IMR-90 (cell line): ENCODE measurements around the gene ACY1. TPM values are rescaled to one million over a fixed set of nuclear protein-coding genes. Genes with fewer than 3 reads are reported as not detected.

ENCODE experiments used
- ATAC-seq: fragments of 200-7000 bp; cut with Tn5 transposase; 2 replicates; pipeline ENCODE4 v1.9.1; 2020; ENCODE audit warnings: low read depth, mild to moderate bottlenecking, moderate library complexity
- BruUV-seq: library from RNA; stranded (reverse); fragments of 400-500 nt; replicated peaks from 2 replicates; lab custom pipeline; 2021; lab: Mats Ljungman, UMichigan
- CTCF ChIA-PET: fragments of 300-600 bp; formaldehyde crosslinking; extraction: SDS; loops from one replicate; lab custom pipeline; 2021; ENCODE audit warnings: antibody characterized with exemption; lab: Yijun Ruan, JAX
- POLR2A ChIA-PET: fragments of 300-600 bp; sonication (Branson Sonifier 250); formaldehyde crosslinking; loops from one replicate; lab custom pipeline; 2022; ENCODE audit warnings: antibody characterized with exemption; ENCODE audit not compliant: unreplicated experiment; lab: Charles Lee
- DNase-seq: peaks from one replicate; pipeline ENCODE4 v3.0.0; 2013
- H2AFZ ChIP-seq: replicated peaks from 2 replicates; pipeline ENCODE3; 2013; ENCODE audit warnings: low read length, mild to moderate bottlenecking; ENCODE audit not compliant: poor library complexity
- H2AK5ac ChIP-seq: 2 replicates; pipeline ENCODE4 v1.6.1; 2013; ENCODE audit warnings: low read depth, low read length, inconsistent platforms
- H2AK9ac ChIP-seq: replicated peaks from 2 replicates; pipeline ENCODE3; 2013; ENCODE audit warnings: mild to moderate bottlenecking, low read depth, low read length, moderate library complexity; ENCODE audit not compliant: poor library complexity
- H2BK120ac ChIP-seq: 2 replicates; pipeline ENCODE4 v1.6.1; 2013; ENCODE audit warnings: low read depth, low read length, inconsistent platforms
- H2BK15ac ChIP-seq: 3 replicates; pipeline ENCODE4 v1.6.1; 2013; ENCODE audit warnings: low read depth, low read length, inconsistent platforms
- H2BK20ac ChIP-seq: 2 replicates; pipeline ENCODE4 v1.6.1; 2013; ENCODE audit warnings: low read depth, mild to moderate bottlenecking, inconsistent platforms, low read length, moderate library complexity
- H2BK5ac ChIP-seq: 2 replicates; pipeline ENCODE4 v1.6.1; 2013; ENCODE audit warnings: mild to moderate bottlenecking, low read depth, low read length, inconsistent platforms; ENCODE audit not compliant: poor library complexity, severe bottlenecking
- H3K14ac ChIP-seq: replicated peaks from 2 replicates; pipeline ENCODE4 v1.6.1; 2013; ENCODE audit warnings: low read depth, low read length, inconsistent platforms
- H3K18ac ChIP-seq: 2 replicates; pipeline ENCODE4 v1.6.1; 2013; ENCODE audit warnings: low read depth, low read length, control low read depth
- H3K23ac ChIP-seq: 2 replicates; pipeline ENCODE4 v1.6.1; 2013; ENCODE audit warnings: low read depth, low read length, inconsistent platforms
- H3K27ac ChIP-seq: 2 replicates; pipeline ENCODE4 v1.5.1; 2013; ENCODE audit warnings: mild to moderate bottlenecking, control low read depth, low read length; ENCODE audit not compliant: insufficient read depth
- H3K27me3 ChIP-seq: 2 replicates; pipeline ENCODE4 v1.6.1; 2013; ENCODE audit warnings: low read length; ENCODE audit not compliant: control insufficient read depth, insufficient read depth
- H3K36me3 ChIP-seq: 2 replicates; pipeline ENCODE4 v1.6.1; 2013; ENCODE audit warnings: low read length, mixed read lengths; ENCODE audit not compliant: control insufficient read depth, insufficient read depth
- H3K4ac ChIP-seq: 2 replicates; pipeline ENCODE4 v1.6.1; 2013; ENCODE audit warnings: low read depth, low read length, inconsistent platforms
- H3K4me1 ChIP-seq: 2 replicates; pipeline ENCODE4 v1.6.1; 2013; ENCODE audit warnings: low read length, mixed read lengths; ENCODE audit not compliant: control insufficient read depth, insufficient read depth
- H3K4me2 ChIP-seq: 2 replicates; pipeline ENCODE4 v1.6.1; 2013; ENCODE audit warnings: low read depth, mild to moderate bottlenecking, control low read depth, low read length, moderate library complexity
- H3K4me3 ChIP-seq: 2 replicates; pipeline ENCODE4 v1.5.1; 2013; ENCODE audit warnings: low read depth, mild to moderate bottlenecking, control low read depth, low read length, moderate library complexity; ENCODE audit not compliant: insufficient read depth
- H3K56ac ChIP-seq: 2 replicates; pipeline ENCODE4 v1.6.1; 2013; ENCODE audit warnings: low read length, inconsistent platforms; ENCODE audit not compliant: insufficient read depth; ENCODE audit errors: extremely low read depth
- H3K79me1 ChIP-seq, 2 experiments: 2 replicates each; pipeline ENCODE4 v1.6.1; 2013; ENCODE audit warnings: low read length in 2 of 2, inconsistent platforms in 1 of 2, low read depth in 1 of 2
- H3K9ac ChIP-seq: 2 replicates; pipeline ENCODE4 v1.6.1; 2013; ENCODE audit warnings: low read depth, low read length, control low read depth
- H3K9me1 ChIP-seq: 2 replicates; pipeline ENCODE4 v1.6.1; 2013; ENCODE audit warnings: low read length, inconsistent platforms; ENCODE audit not compliant: insufficient read depth
- H3K9me3 ChIP-seq: 2 replicates; pipeline ENCODE4 v1.6.1; 2013; ENCODE audit warnings: low read length; ENCODE audit not compliant: control insufficient read depth, insufficient read depth
- H4K20me1 ChIP-seq: 2 replicates; pipeline ENCODE4 v1.6.1; 2013; ENCODE audit warnings: low read length, inconsistent platforms; ENCODE audit not compliant: insufficient read depth
- H4K5ac ChIP-seq: 2 replicates; pipeline ENCODE4 v1.6.1; 2013; ENCODE audit warnings: mild to moderate bottlenecking, low read depth, low read length, control low read depth
- H4K8ac ChIP-seq, 2 experiments: 2 replicates each; pipeline ENCODE4 v1.6.1; 2013; ENCODE audit warnings: low read depth in 2 of 2, low read length in 2 of 2, control low read depth in 1 of 2, inconsistent platforms in 1 of 2
- H4K91ac ChIP-seq: 2 replicates; pipeline ENCODE4 v1.6.1; 2013; ENCODE audit warnings: low read depth, low read length, inconsistent platforms; ENCODE audit not compliant: insufficient read depth
- BHLHE40 ChIP-seq: fragments of 150-350 bp; IDR thresholded peaks from 2 replicates; pipeline ENCODE4 v1.6.1; 2016; ENCODE audit warnings: mild to moderate bottlenecking, low read depth, low read length
- CEBPB ChIP-seq: IDR thresholded peaks from 2 replicates; pipeline ENCODE4 v1.6.1; 2012; ENCODE audit warnings: low read depth, low read length, improper control_type of control experiment
- CHD1 ChIP-seq: IDR thresholded peaks from 2 replicates; pipeline ENCODE4 v1.6.1; 2012; ENCODE audit warnings: low read depth, low read length, improper control_type of control experiment
- CTCF ChIP-seq: conservative IDR thresholded peaks from 2 replicates; pipeline ENCODE4 v1.5.1; 2012; ENCODE audit warnings: mild to moderate bottlenecking, low read depth, low read length, improper control_type of control experiment
- FOS ChIP-seq: fragments of 150-350 bp; IDR thresholded peaks from 2 replicates; pipeline ENCODE4 v1.6.1; 2016; ENCODE audit warnings: low read depth, low read length
- MAFK ChIP-seq: IDR thresholded peaks from 2 replicates; pipeline ENCODE4 v1.6.1; 2012; ENCODE audit warnings: low read depth, low read length, improper control_type of control experiment
- MAZ ChIP-seq: IDR thresholded peaks from 2 replicates; pipeline ENCODE4 v1.6.1; 2012; ENCODE audit warnings: low read depth, mild to moderate bottlenecking, low read length, improper control_type of control experiment, moderate library complexity, borderline replicate concordance
- MXI1 ChIP-seq: IDR thresholded peaks from 2 replicates; pipeline ENCODE4 v1.6.1; 2012; ENCODE audit warnings: low read depth, mild to moderate bottlenecking, low read length, moderate library complexity, borderline replicate concordance
- POLR2A ChIP-seq: IDR thresholded peaks from 2 replicates; pipeline ENCODE4 v1.6.1; 2012; ENCODE audit warnings: mild to moderate bottlenecking, low read depth, low read length
- RAD21 ChIP-seq: IDR thresholded peaks from 2 replicates; pipeline ENCODE4 v1.6.1; 2012; ENCODE audit warnings: low read length, improper control_type of control experiment
- RCOR1 ChIP-seq: IDR thresholded peaks from 2 replicates; pipeline ENCODE4 v1.6.1; 2012; ENCODE audit warnings: mild to moderate bottlenecking, low read length, improper control_type of control experiment; ENCODE audit not compliant: insufficient replicate concordance
- RFX5 ChIP-seq: IDR thresholded peaks from 2 replicates; pipeline ENCODE4 v1.8.0; 2012; ENCODE audit warnings: low read depth, mild to moderate bottlenecking, low read length, moderate library complexity
- SMC3 ChIP-seq: fragments of 150-350 bp; IDR thresholded peaks from 2 replicates; pipeline ENCODE4 v1.6.1; 2016; ENCODE audit warnings: low read depth, mild to moderate bottlenecking, antibody characterized with exemption, low read length, moderate library complexity
- WGBS, 2 experiments: methylation state at CpG; one replicate each; pipeline versions ENCODE4 v1.1.5 to v1.1.7; 2013; ENCODE audit warnings: missing lambda C conversion rate in 2 of 2; ENCODE audit not compliant: insufficient read length in 1 of 2; ENCODE audit errors: extremely low coverage in 2 of 2; 5-methylcytosine and 5-hydroxymethylcytosine counted together
- dilution Hi-C: fragments of 300-500 bp; cut with HindIII; formaldehyde crosslinking; loops from one replicate; pipeline ENCODE4 v1.14.3; 2018; ENCODE audit warnings: low sequenced_read_pairs; ENCODE audit not compliant: unreplicated experiment
- in situ Hi-C: fragments of 300-500 bp; cut with MboI; formaldehyde crosslinking; loops from 3 replicates; pipeline ENCODE4 v1.14.3; 2019; ENCODE audit warnings: low sequenced_read_pairs, inconsistent platforms, mixed read lengths
- intact Hi-C: fragments of 100-400 bp; cut with micrococcal nuclease; formaldehyde crosslinking; loops from 2 replicates; pipeline ENCODE4 v1.10.0; 2022
- polyA plus RNA-seq, 3 experiments: library from polyadenylated mRNA; depleted of rRNA; stranded (reverse); fragments of >200 nt; gene quantifications; 2 replicates each; pipeline ENCODE4 v1.2.3, GENCODE V29; 2012; ENCODE audit warnings: low replicate concordance in 1 of 3
- total RNA-seq: library from RNA; depleted of rRNA; stranded (reverse); fragments of >200 nt; gene quantifications from 2 replicates; pipeline ENCODE4 v1.2.3, GENCODE V29; 2012
- TF ChIP-seq, protein P1 (sequence below): fragments of 150-350 bp; IDR thresholded peaks from 2 replicates; pipeline ENCODE4 v1.6.1; 2016; ENCODE audit warnings: low read depth, mild to moderate bottlenecking, low read length, moderate library complexity, borderline replicate concordance

Gene ACY1
- total and polyA plus RNA-seq, 2 of the 4 experiments (the other 2 are of a cell fraction) = 22.0 to 47.1 TPM

DNA sequence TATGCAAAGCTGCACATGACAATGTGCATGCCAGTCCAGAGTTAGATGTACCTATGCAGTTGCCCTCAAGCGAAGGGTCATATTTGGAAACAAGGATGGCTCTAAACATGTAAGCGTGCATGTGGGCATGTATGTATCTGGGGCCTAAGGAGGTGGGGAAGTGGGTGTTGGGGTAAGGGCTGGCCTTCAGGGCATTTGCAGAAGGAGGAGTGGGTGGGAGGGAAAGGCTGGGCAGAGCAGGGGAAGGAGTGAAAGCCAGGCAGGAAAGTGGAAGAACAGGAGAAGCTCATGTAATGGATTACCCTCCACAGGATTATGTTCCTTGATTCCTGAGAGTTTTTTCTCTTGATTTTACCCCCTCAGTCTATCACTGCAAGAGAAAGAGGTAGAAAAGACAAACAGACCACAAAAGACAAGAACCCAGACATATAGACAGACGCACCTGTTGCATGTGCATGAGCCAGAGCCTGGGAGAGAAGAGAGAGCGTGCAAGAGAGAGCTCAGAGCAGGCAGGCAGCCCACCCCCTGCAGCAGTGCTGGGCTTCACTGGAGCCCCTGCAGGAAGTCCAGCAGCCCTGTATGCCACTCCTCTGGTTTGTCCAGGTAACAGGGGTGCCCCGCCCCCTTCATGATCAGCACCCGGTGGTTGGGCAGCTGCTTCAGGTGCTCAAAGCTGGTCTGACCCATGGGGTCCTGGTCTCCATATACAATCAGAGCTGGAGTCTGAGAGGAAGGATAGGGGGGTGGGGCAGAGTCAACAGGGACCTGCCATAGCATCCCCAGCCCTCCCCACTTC, 14.3 kb upstream of the ACY1 start:
- Histone ChIP-seq H3K27ac (no peak overlapping the region), H3K9me3 (no peaks in the 10 kb centered on the region), H3K27me3 (no peaks in the 10 kb centered on the region), H3K23ac (peak overlapping the region; percentile 48; the same call in 1 of the 2 replicates), H2BK15ac (no peak overlapping the region), H3K14ac (0 out of 2 replicates have a peak overlapping the region, but pooled peaks have one; percentile 52), H2BK20ac (no peak overlapping the region), H3K4me3 (no peak overlapping the region), H3K4me2 (no peak overlapping the region; the same call in 1 of the 2 replicates), H4K91ac (no peak overlapping the region), H2AK9ac (no peak overlapping the region), H3K9me1 (peaks cover 21% of the 10 kb centered on the region), H2BK5ac (no peak overlapping the region), H2AFZ (peak overlapping the region; percentile 38), H2BK120ac (no peak overlapping the region), H2AK5ac (no peak overlapping the region), H3K4ac (peak overlapping the region; percentile 63; the same call in 1 of the 2 replicates), H3K36me3 (no peaks in the 10 kb centered on the region; the same call in 1 of the 2 replicates), H3K4me1 (peaks cover 26% of the 10 kb centered on the region), H3K79me1 (peaks cover 35 to 61% of the 10 kb centered on the region in 2 experiments), H3K56ac (no peak overlapping the region), H4K8ac (no peak overlapping the region), H4K20me1 (no peaks in the 10 kb centered on the region; the same call in 1 of the 2 replicates), H3K9ac (no peak overlapping the region), H4K5ac (no peak overlapping the region), H3K18ac (no peak overlapping the region)
- WGBS, 2 experiments = 100% methylated on average over 2 of the region's 6 CpGs; no CpG with 5 or more reads in 1 of the 2 experiments
- ChIA-PET CTCF (no interaction called here), POLR2A (no interaction called here)
- intact Hi-C loops (no loop called here), in situ Hi-C loops (loop anchor here (25.0 kb wide), 1 partner anchor 1632 kb away; the partner anchor contains the start of genes RASSF1, TUSC2 and ZMYND10), dilution Hi-C loops (no loop called here)
- no TSS peak for BruUV-seq
- DNase-seq = no peak
- ATAC-seq = no peak
- TF ChIP-seq POLR2A = no peak
- no peak for TF ChIP-seq MXI1
- TF ChIP-seq RFX5 = no peak
- TF ChIP-seq CEBPB = no peak
- TF ChIP-seq SMC3 = no peak
- no peak for TF ChIP-seq BHLHE40
- TF ChIP-seq MAFK = no peak
- TF ChIP-seq, protein P1, sequence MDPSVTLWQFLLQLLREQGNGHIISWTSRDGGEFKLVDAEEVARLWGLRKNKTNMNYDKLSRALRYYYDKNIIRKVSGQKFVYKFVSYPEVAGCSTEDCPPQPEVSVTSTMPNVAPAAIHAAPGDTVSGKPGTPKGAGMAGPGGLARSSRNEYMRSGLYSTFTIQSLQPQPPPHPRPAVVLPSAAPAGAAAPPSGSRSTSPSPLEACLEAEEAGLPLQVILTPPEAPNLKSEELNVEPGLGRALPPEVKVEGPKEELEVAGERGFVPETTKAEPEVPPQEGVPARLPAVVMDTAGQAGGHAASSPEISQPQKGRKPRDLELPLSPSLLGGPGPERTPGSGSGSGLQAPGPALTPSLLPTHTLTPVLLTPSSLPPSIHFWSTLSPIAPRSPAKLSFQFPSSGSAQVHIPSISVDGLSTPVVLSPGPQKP = no peak
- TF ChIP-seq RAD21 = no peak
- TF ChIP-seq CTCF = no peak
- no peak for TF ChIP-seq FOS
- TF ChIP-seq RCOR1 = no peak
- TF ChIP-seq MAZ = no peak
- no peak for TF ChIP-seq CHD1
